HG02852 (cell line): ENCODE measurements around the gene SCGB1C2.
"Not testable (repeated sequence)": the region's sequence is repeated elsewhere in the genome, so short reads cannot be mapped to it uniquely, and the experiment has no call there.

Experiments used
- ATAC-seq: cut with Tn5 transposase; IDR thresholded peaks from one replicate; pipeline ENCODE4 v1.9.1; 2021; ENCODE audit warnings: mild to moderate bottlenecking, moderate library complexity; ENCODE audit not compliant: unreplicated experiment

The SCGB1C2 gene

GRCh38 chr17:137166-137807 lies at the start of gene SCGB1C2:
Gene SCGB1C2, plus strand, starts transcription at chr17:137569. Its CDS starts 22 bp downstream, at chr17:137591.
- not testable (repeated sequence) for ATAC-seq

- ATAC-seq: not testable (repeated sequence)
Measured at GRCh38 chr17:113111-113510, 24.3 kb upstream of the SCGB1C2 start.

GRCh38 chr17:118339-118917 lies 18.9 kb upstream of the SCGB1C2 start:
- ATAC-seq: not testable (repeated sequence)

- ATAC-seq: not testable (repeated sequence)
Measured at GRCh38 chr17:133932-134331, 3.4 kb upstream of the SCGB1C2 start.

GRCh38 chr17:134332-134785 lies 3.0 kb upstream of the SCGB1C2 start:
- ATAC-seq: peak; percentile 70

GRCh38 chr17:135022-135421 lies 2.3 kb upstream of the SCGB1C2 start:
- ATAC-seq: not testable (repeated sequence)

- ATAC-seq: not testable (repeated sequence)
Measured at GRCh38 chr17:135895-136294, 1.5 kb upstream of the SCGB1C2 start.

- peak; percentile 75 for ATAC-seq
Measured at GRCh38 chr17:136531-136930, 838 bp upstream of the SCGB1C2 start.

- ATAC-seq: not testable (repeated sequence)
Measured at GRCh38 chr17:139401-140205, 2.2 kb downstream of the SCGB1C2 start.

- ATAC-seq: no peak
Measured at GRCh38 chr17:142102-142661, 4.8 kb downstream of the SCGB1C2 start.

- ATAC-seq: no peak
Measured at GRCh38 chr17:142876-143784, 5.8 kb downstream of the SCGB1C2 start.

GRCh38 chr17:143785-144281 lies 6.5 kb downstream of the SCGB1C2 start:
- ATAC-seq: peak; percentile 67

GRCh38 chr17:144936-145670 lies 7.7 kb downstream of the SCGB1C2 start:
- no peak for ATAC-seq

- no peak for ATAC-seq
Measured at GRCh38 chr17:145671-146541, 8.5 kb downstream of the SCGB1C2 start.

- no peak for ATAC-seq
Measured at GRCh38 chr17:146546-146945, 9.2 kb downstream of the SCGB1C2 start.

- ATAC-seq: no peak
Measured at GRCh38 chr17:146983-147761, 9.8 kb downstream of the SCGB1C2 start.

- no peak for ATAC-seq
Measured at GRCh38 chr17:147796-148740, 10.7 kb downstream of the SCGB1C2 start.
